Inferior parietal cortex (tissue), 1 donor: ENCODE results near the gene NOL8.

Experiments used
- DNase-seq: peaks from one replicate; pipeline ENCODE4 v3.0.0-alpha.2; 2016; ENCODE audit errors: extremely low spot score

NOL8 gene

GRCh38 chr9:92325269-92325990 is at the start of gene NOL8, which contains the start of gene CENPP:
Gene NOL8, minus strand, starts transcription at chr9:92325350. Its CDS starts 1,189 bp downstream, at chr9:92324161.
Gene CENPP, plus strand, starts transcription at chr9:92325953.
- peak; percentile 94 for DNase-seq

GRCh38 chr9:92373167-92373566 is 48.0 kb upstream of the NOL8 start:
- DNase-seq: no peak

GRCh38 chr9:92369075-92369474 is 43.9 kb upstream of the NOL8 start:
- DNase-seq: no peak

- DNase-seq: no peak
These were observed 34.9 kb upstream of the NOL8 start for GRCh38 chr9:92360083-92360482.

GRCh38 chr9:92359394-92359995 is 34.3 kb upstream of the NOL8 start:
- DNase-seq: no peak

GRCh38 chr9:92353051-92353450 is 27.9 kb upstream of the NOL8 start:
- DNase-seq: no peak

GRCh38 chr9:92350740-92351133 is 25.6 kb upstream of the NOL8 start:
- no peak for DNase-seq

GRCh38 chr9:92349771-92350739 is 24.9 kb upstream of the NOL8 start:
- peak; percentile 25 for DNase-seq

- no peak for DNase-seq
These were observed 20.4 kb upstream of the NOL8 start for GRCh38 chr9:92345582-92345981.

- DNase-seq: no peak
These were observed 17.8 kb upstream of the NOL8 start for GRCh38 chr9:92342825-92343488.

GRCh38 chr9:92341578-92341977 is 16.4 kb upstream of the NOL8 start:
- DNase-seq: no peak

- DNase-seq: no peak
These were observed 8.1 kb upstream of the NOL8 start for GRCh38 chr9:92333282-92333634.

- DNase-seq: no peak
These were observed 7.6 kb upstream of the NOL8 start for GRCh38 chr9:92332577-92333281.

GRCh38 chr9:92328225-92328624 is 3.1 kb upstream of the NOL8 start:
- DNase-seq: peak; percentile 9

- no peak for DNase-seq
These were observed 2.2 kb upstream of the NOL8 start for GRCh38 chr9:92327283-92327850.

GRCh38 chr9:92325991-92326500 is 896 bp upstream of the NOL8 start:
- no peak for DNase-seq

GRCh38 chr9:92324889-92325268 is 271 bp downstream of the NOL8 start:
- DNase-seq: no peak

- no peak for DNase-seq
These were observed 719 bp downstream of the NOL8 start for GRCh38 chr9:92324431-92324830.

GRCh38 chr9:92315456-92315855 is 9.7 kb downstream of the NOL8 start:
- no peak for DNase-seq

GRCh38 chr9:92313624-92314012 is 11.5 kb downstream of the NOL8 start:
- no peak for DNase-seq
